Parathyroid adenoma (tissue), 2 donors: ENCODE measurements around the gene HNRNPA2B1.

Experiments
- H2AFZ ChIP-seq: fragments of 300-600 bp; sonication (generic); one replicate; pipeline ENCODE4 v1.7.0; 2017; ENCODE audit warnings: antibody characterized with exemption, mild to moderate bottlenecking
- H3K27ac ChIP-seq: fragments of 300-600 bp; sonication (generic); one replicate; pipeline ENCODE4 v1.7.0; 2017
- H3K27me3 ChIP-seq: fragments of 300-600 bp; sonication (generic); one replicate; pipeline ENCODE4 v1.7.0; 2017; ENCODE audit warnings: low read length; ENCODE audit not compliant: control insufficient read depth, insufficient read depth
- H3K36me3 ChIP-seq: fragments of 300-600 bp; sonication (generic); one replicate; pipeline ENCODE4 v1.7.0; 2017; ENCODE audit warnings: low read length; ENCODE audit not compliant: control insufficient read depth, insufficient read depth
- H3K4me1 ChIP-seq: fragments of 300-600 bp; sonication (generic); one replicate; pipeline ENCODE4 v1.7.0; 2017; ENCODE audit warnings: control low read depth
- H3K4me2 ChIP-seq: fragments of 300-600 bp; sonication (generic); one replicate; pipeline ENCODE4 v1.7.0; 2017; ENCODE audit warnings: low read length
- H3K4me3 ChIP-seq: fragments of 300-600 bp; sonication (generic); one replicate; pipeline ENCODE4 v1.7.0; 2017; ENCODE audit warnings: low read depth, low read length
- H3K79me2 ChIP-seq: fragments of 300-600 bp; sonication (generic); one replicate; pipeline ENCODE4 v1.7.0; 2017; ENCODE audit warnings: control low read depth
- H3K9ac ChIP-seq: fragments of 300-600 bp; sonication (generic); one replicate; pipeline ENCODE4 v1.7.0; 2017; ENCODE audit warnings: mild to moderate bottlenecking
- H3K9me3 ChIP-seq: fragments of 300-600 bp; sonication (generic); one replicate; pipeline ENCODE4 v1.7.0; 2017; ENCODE audit warnings: low read length; ENCODE audit not compliant: control insufficient read depth
- CTCF ChIP-seq: fragments of 300-600 bp; sonication (generic); IDR thresholded peaks from one replicate; pipeline ENCODE4 v1.7.0; 2017; ENCODE audit warnings: antibody characterized with exemption, mild to moderate bottlenecking
- donor health status: primary hyperparathyroidism.

HNRNPA2B1 gene

GRCh38 chr7:26191974-26192479 lies 8.5 kb downstream of the HNRNPA2B1 start:
- Histone ChIP-seq H3K27me3 (no peaks in the 10 kb centered on the region), H3K9me3 (no peaks in the 10 kb centered on the region), H3K4me3 (no peak overlapping the region), H3K79me2 (peaks cover 25% of the 10 kb centered on the region), H3K4me2 (no peak overlapping the region), H3K4me1 (peaks cover 34% of the 10 kb centered on the region), H3K9ac (no peak overlapping the region), H3K27ac (no peak overlapping the region), H2AFZ (no peak overlapping the region), H3K36me3 (peaks cover 5% of the 10 kb centered on the region)
- TF ChIP-seq CTCF = no peak

- peaks cover 30% of the 10 kb centered on the region for H3K4me1 ChIP-seq
- peaks cover 5% of the 10 kb centered on the region for H3K36me3 ChIP-seq
- peaks cover 19% of the 10 kb centered on the region for H3K79me2 ChIP-seq
- H3K27ac ChIP-seq = no peak overlapping the region
- H2AFZ ChIP-seq = no peak overlapping the region
- no peaks in the 10 kb centered on the region for H3K27me3 ChIP-seq
- H3K4me2 ChIP-seq = no peak overlapping the region
- no peaks in the 10 kb centered on the region for H3K9me3 ChIP-seq
- no peak for TF ChIP-seq CTCF
- no peak overlapping the region for H3K9ac ChIP-seq
- no peak overlapping the region for H3K4me3 ChIP-seq
These were observed 9.1 kb downstream of the HNRNPA2B1 start for GRCh38 chr7:26191233-26191973.

GRCh38 chr7:26190417-26190869 lies 10.1 kb downstream of the HNRNPA2B1 start:
- Histone ChIP-seq H3K9me3 (no peaks in the 10 kb centered on the region), H3K4me2 (no peak overlapping the region), H3K36me3 (peaks cover 5% of the 10 kb centered on the region), H3K27me3 (no peaks in the 10 kb centered on the region), H3K4me1 (peaks cover 26% of the 10 kb centered on the region), H3K79me2 (peaks cover 13% of the 10 kb centered on the region), H2AFZ (no peak overlapping the region), H3K27ac (no peak overlapping the region), H3K4me3 (no peak overlapping the region), H3K9ac (no peak overlapping the region)
- TF ChIP-seq CTCF = no peak

- H3K27me3 ChIP-seq = no peaks in the 10 kb centered on the region
- H3K36me3 ChIP-seq = peaks cover 5% of the 10 kb centered on the region
- no peak overlapping the region for H3K4me3 ChIP-seq
- H3K9me3 ChIP-seq = no peaks in the 10 kb centered on the region
- TF ChIP-seq CTCF = no peak
- no peak overlapping the region for H3K9ac ChIP-seq
- H3K79me2 ChIP-seq = peaks cover 12% of the 10 kb centered on the region
- no peak overlapping the region for H2AFZ ChIP-seq
- H3K4me2 ChIP-seq = no peak overlapping the region
- no peak overlapping the region for H3K27ac ChIP-seq
- H3K4me1 ChIP-seq = peaks cover 26% of the 10 kb centered on the region
These were observed 10.8 kb downstream of the HNRNPA2B1 start for GRCh38 chr7:26189697-26190096.
